ENCODE data around the gene SIM2. TPM values are rescaled to one million over a fixed set of nuclear protein-coding genes. Genes with fewer than 3 reads are reported as not detected.

The SIM2 gene
- total RNA-seq, 1 experiment from 2014 or later = not detected

DNA sequence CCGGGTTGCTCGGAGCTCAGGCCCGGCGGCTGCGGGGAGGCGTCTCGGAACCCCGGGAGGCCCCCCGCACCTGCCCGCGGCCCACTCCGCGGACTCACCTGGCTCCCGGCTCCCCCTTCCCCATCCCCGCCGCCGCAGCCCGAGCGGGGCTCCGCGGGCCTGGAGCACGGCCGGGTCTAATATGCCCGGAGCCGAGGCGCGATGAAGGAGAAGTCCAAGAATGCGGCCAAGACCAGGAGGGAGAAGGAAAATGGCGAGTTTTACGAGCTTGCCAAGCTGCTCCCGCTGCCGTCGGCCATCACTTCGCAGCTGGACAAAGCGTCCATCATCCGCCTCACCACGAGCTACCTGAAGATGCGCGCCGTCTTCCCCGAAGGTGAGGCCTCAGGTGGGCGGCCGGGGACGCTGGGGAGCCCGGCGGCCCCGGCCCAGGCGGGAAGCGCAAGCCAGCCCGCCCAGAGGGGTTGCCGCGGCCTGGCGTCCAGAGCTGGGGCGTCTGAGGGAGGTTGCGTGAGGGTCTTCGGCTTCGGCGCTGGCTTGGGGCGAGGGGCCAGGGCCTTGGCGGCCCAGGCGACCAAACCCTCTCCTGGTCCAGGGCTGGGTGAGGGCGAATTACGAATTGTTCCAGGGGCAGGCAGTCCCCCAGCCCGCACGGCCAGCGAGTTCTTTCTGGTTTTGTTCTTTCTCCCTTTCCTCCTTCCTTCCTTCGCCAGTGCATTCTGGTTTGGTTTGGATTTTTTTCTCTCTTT lies 805 bp downstream of the SIM2 start:
- no peak overlapping the region for H3K27ac ChIP-seq (ENCODE audit: insufficient read length, low read depth, low read length)
- peaks cover 98% of the 10 kb centered on the region for H3K27me3 Mint-ChIP-seq (ENCODE audit: low read depth)
- H2BK120ac ChIP-seq (ENCODE audit: low read depth, low read length, poor library complexity, severe bottlenecking) = no peak overlapping the region

More for the DNA sequence above, 805 bp downstream of the SIM2 start:
- TF ChIP-seq CTCF (conservative IDR thresholded peaks at IDR 0.05) = no peak
- Histone ChIP-seq H3K79me2 (ENCODE audit: insufficient read depth, low read length) (no peaks in the 10 kb centered on the region), H3K4me2 (ENCODE audit: insufficient read depth, insufficient read length, low read length) (peak overlapping the region; percentile 15), H2BK20ac (ENCODE audit: low read depth, low read length, poor library complexity, severe bottlenecking) (no peak overlapping the region), H3K23me2 (ENCODE audit: insufficient read length, low read depth, low read length, poor library complexity, severe bottlenecking) (peaks cover 10% of the 10 kb centered on the region), H3K4me1 (ENCODE audit: insufficient read depth, low read length) (0 out of 2 replicates have a peak, but pooled peaks cover 2% of the 10 kb centered on the region), H3K4ac (ENCODE audit: low read depth, low read length) (no peak overlapping the region), H4K5ac (ENCODE audit: insufficient read length, low read depth, low read length) (no peak overlapping the region), H2AFZ (ENCODE audit: low read length) (no peak overlapping the region), H2BK12ac (ENCODE audit: insufficient read length, low read depth, low read length) (no peak overlapping the region), H3K9ac (ENCODE audit: extremely low read depth, insufficient read length, low read length) (no peak overlapping the region), H2BK15ac (ENCODE audit: low read depth, low read length) (no peak overlapping the region), H3K18ac (ENCODE audit: insufficient read length, low read depth, low read length) (no peak overlapping the region), H2BK5ac (ENCODE audit: insufficient read length, low read length) (no peak overlapping the region), H4K8ac (replicated peaks; ENCODE audit: insufficient read length, low read depth, low read length) (no peak overlapping the region), H4K20me1 (ENCODE audit: control insufficient read depth, insufficient read depth, insufficient read length) (no peaks in the 10 kb centered on the region), H3T11ph (ENCODE audit: low read length) (no peak overlapping the region), H3K14ac (ENCODE audit: insufficient read depth, low read length) (no peak overlapping the region), H3K23ac (ENCODE audit: insufficient read length, low read depth, low read length) (no peak overlapping the region), H3K79me1 (ENCODE audit: insufficient read depth, low read depth, low read length, poor library complexity, severe bottlenecking) (no peaks in the 10 kb centered on the region), H3K9me3 (ENCODE audit: control insufficient read depth, low read depth, low read length) (no peaks in the 10 kb centered on the region), H2AK5ac (ENCODE audit: insufficient read length, low read length) (no peak overlapping the region), H3K56ac (ENCODE audit: insufficient read length, low read depth, low read length) (no peak overlapping the region), H4K91ac (ENCODE audit: insufficient read length, low read depth, low read length) (no peak overlapping the region), H3K27me3 (ENCODE audit: insufficient read depth, low read length) (peaks cover 98% of the 10 kb centered on the region)
- no peak overlapping the region for H3K27ac Mint-ChIP-seq
- peaks cover 0 to 2% (median 0%) of the 10 kb centered on the region in 3 experiments; a peak in 2 of 7 replicates for H3K36me3 Mint-ChIP-seq (ENCODE audit: insufficient read depth in 1 of 3, low read depth in 3 of 3)
- peaks cover 0 to 10% of the 10 kb centered on the region in 2 experiments; a peak in 3 of 5 replicates for H3K9me3 Mint-ChIP-seq
- DNase-seq = no peak
- H3K4me1 Mint-ChIP-seq = peaks cover 13 to 48% of the 10 kb centered on the region in 2 experiments
- H3K4me3 Mint-ChIP-seq = peak overlapping the region; percentile 39 to 71
- no CpG with 5 or more reads among the region's 67 CpGs for WGBS (ENCODE audit: extremely low coverage, insufficient read length, low lambda C conversion rate)

Measured in H9 (cell line).